Transverse colon (tissue), 3 donors: ENCODE results near the gene STEAP1B.
"Not testable (repeated sequence)": the region's sequence is repeated elsewhere in the genome, so short reads cannot be mapped to it uniquely, and the experiment has no call there.

Experiments used
- CTCF ChIP-seq, 5 experiments: fragments of 200-600 bp in 3 of 5; fragments of 450-650 bp in 2 of 5; sonication (generic) in 3 of 5; IDR thresholded peaks; 1 replicate in 2 of 5; 2 replicates in 3 of 5; pipeline ENCODE4 v1.5.1; 2016 to 2017; ENCODE audit warnings: antibody characterized with exemption in 5 of 5, inconsistent platforms in 3 of 5, mild to moderate bottlenecking in 2 of 5, moderate library complexity in 1 of 5
- POLR2A ChIP-seq: fragments of 450-650 bp; IDR thresholded peaks from one replicate; pipeline ENCODE4 v1.6.1; 2016; ENCODE audit warnings: antibody characterized with exemption, mild to moderate bottlenecking, moderate library complexity

GRCh38 chr7:22519560-22519959 is 19.6 kb upstream of the STEAP1B start:
- not testable (repeated sequence) for TF ChIP-seq POLR2A; CTCF (IDR thresholded peaks at IDR 0.05)
